Measurements from ENCODE around the gene RRH.
"Not testable (repeated sequence)": the region's sequence is repeated elsewhere in the genome, so short reads cannot be mapped to it uniquely, and the experiment has no call there.

Gene RRH

GRCh38 chr4:109816894-109817293 lies 10.9 kb upstream of the RRH start:
- Mint-ChIP-seq H3K4me1 (ENCODE audit: low read depth) (peaks cover 56% of the 10 kb centered on the region), H3K36me3 (peaks cover 18% of the 10 kb centered on the region), H3K4me3 (peak overlapping the region; percentile 99), H3K27me3 (no peaks in the 10 kb centered on the region), H3K27ac (peak overlapping the region; percentile 99), H3K9me3 (ENCODE audit: low read depth) (no peaks in the 10 kb centered on the region)

GRCh38 chr4:109818268-109818667 lies 9.5 kb upstream of the RRH start:
- no peaks in the 10 kb centered on the region for H3K9me3 Mint-ChIP-seq (ENCODE audit: low read depth)
- H3K27ac Mint-ChIP-seq: peak overlapping the region; percentile 70
- no peak overlapping the region for H3K4me3 Mint-ChIP-seq
- no peaks in the 10 kb centered on the region for H3K27me3 Mint-ChIP-seq
- peaks cover 18% of the 10 kb centered on the region for H3K36me3 Mint-ChIP-seq
- H3K4me1 Mint-ChIP-seq (ENCODE audit: low read depth): peaks cover 58% of the 10 kb centered on the region

GRCh38 chr4:109820563-109820962 lies 7.2 kb upstream of the RRH start:
- Mint-ChIP-seq H3K27ac (peak overlapping the region; percentile 67), H3K36me3 (peaks cover 18% of the 10 kb centered on the region), H3K4me3 (no peak overlapping the region)

GRCh38 chr4:109821185-109821584 lies 6.6 kb upstream of the RRH start:
- Mint-ChIP-seq H3K4me1 (ENCODE audit: low read depth) (peaks cover 47% of the 10 kb centered on the region), H3K27ac (peak overlapping the region; percentile 67), H3K36me3 (peaks cover 18% of the 10 kb centered on the region), H3K27me3 (no peaks in the 10 kb centered on the region), H3K9me3 (ENCODE audit: low read depth) (no peaks in the 10 kb centered on the region), H3K4me3 (no peak overlapping the region)

More at GRCh38 chr4:109820563-109820962, 7.2 kb upstream of the RRH start:
- Mint-ChIP-seq H3K27me3 (no peaks in the 10 kb centered on the region), H3K4me1 (ENCODE audit: low read depth) (peaks cover 49% of the 10 kb centered on the region), H3K9me3 (ENCODE audit: low read depth) (no peaks in the 10 kb centered on the region)

- Mint-ChIP-seq H3K4me3 (no peak overlapping the region), H3K4me1 (ENCODE audit: low read depth) (peaks cover 2% of the 10 kb centered on the region), H3K27ac (no peak overlapping the region), H3K36me3 (no peaks in the 10 kb centered on the region), H3K9me3 (ENCODE audit: low read depth) (no peaks in the 10 kb centered on the region), H3K27me3 (no peaks in the 10 kb centered on the region)
Observed at GRCh38 chr4:109826719-109827118, 1.1 kb upstream of the RRH start.

GRCh38 chr4:109833756-109834155 lies 6.0 kb downstream of the RRH start:
- no peak overlapping the region for H3K4me3 Mint-ChIP-seq

GRCh38 chr4:109836985-109837384 lies 9.2 kb downstream of the RRH start:
- H3K36me3 Mint-ChIP-seq: peaks cover 25% of the 10 kb centered on the region
- peaks cover 7% of the 10 kb centered on the region for H3K9me3 Mint-ChIP-seq (ENCODE audit: low read depth)
- H3K4me1 Mint-ChIP-seq (ENCODE audit: low read depth): no peaks in the 10 kb centered on the region
- H3K4me3 Mint-ChIP-seq: no peak overlapping the region
- H3K27ac Mint-ChIP-seq: no peak overlapping the region
- no peaks in the 10 kb centered on the region for H3K27me3 Mint-ChIP-seq

More at GRCh38 chr4:109833756-109834155, 6.0 kb downstream of the RRH start:
- Mint-ChIP-seq H3K27ac (no peak overlapping the region), H3K27me3 (no peaks in the 10 kb centered on the region), H3K9me3 (ENCODE audit: low read depth) (no peaks in the 10 kb centered on the region), H3K4me1 (ENCODE audit: low read depth) (no peaks in the 10 kb centered on the region), H3K36me3 (peaks cover 13% of the 10 kb centered on the region)

- no peaks in the 10 kb centered on the region for H3K36me3 Mint-ChIP-seq
- no peak overlapping the region for H3K27ac Mint-ChIP-seq
- H3K9me3 Mint-ChIP-seq (ENCODE audit: low read depth): no peaks in the 10 kb centered on the region
- H3K4me1 Mint-ChIP-seq (ENCODE audit: low read depth): no peaks in the 10 kb centered on the region
- no peaks in the 10 kb centered on the region for H3K27me3 Mint-ChIP-seq
- no peak overlapping the region for H3K4me3 Mint-ChIP-seq
Observed at GRCh38 chr4:109846395-109847098, 18.8 kb downstream of the RRH start.

- Mint-ChIP-seq H3K4me3 (no peak within 1 kb of the TSS), H3K4me1 (ENCODE audit: low read depth) (no peaks in the 10 kb centered on the region), H3K9me3 (ENCODE audit: low read depth) (no peaks in the 10 kb centered on the region), H3K27me3 (no peaks in the 10 kb centered on the region), H3K27ac (no peak within 1 kb of the TSS), H3K36me3 (no peaks in the 10 kb centered on the region)
Observed at GRCh38 chr4:109847896-109848442, 20.2 kb downstream of the RRH start, which contains the start of gene LRIT3. Gene LRIT3 (plus strand): TSS chr4:109848107. CDS start chr4:109848202, 95 bp downstream.

GRCh38 chr4:109848501-109848900 lies 20.7 kb downstream of the RRH start:
- no peak overlapping the region for H3K4me3 Mint-ChIP-seq
- H3K4me1 Mint-ChIP-seq (ENCODE audit: low read depth): no peaks in the 10 kb centered on the region
- no peak overlapping the region for H3K27ac Mint-ChIP-seq
- H3K27me3 Mint-ChIP-seq: no peaks in the 10 kb centered on the region
- no peaks in the 10 kb centered on the region for H3K36me3 Mint-ChIP-seq
- H3K9me3 Mint-ChIP-seq (ENCODE audit: low read depth): no peaks in the 10 kb centered on the region

GRCh38 chr4:109850601-109851000 lies 22.8 kb downstream of the RRH start:
- H3K27ac Mint-ChIP-seq: no peak overlapping the region

GRCh38 chr4:109859426-109860300 lies 31.9 kb downstream of the RRH start:
- H3K27ac Mint-ChIP-seq; H3K4me1 Mint-ChIP-seq (ENCODE audit: low read depth): not testable (repeated sequence)
- H3K36me3 Mint-ChIP-seq: peaks cover 22% of the 10 kb centered on the region

More at GRCh38 chr4:109850601-109851000, 22.8 kb downstream of the RRH start:
- H3K4me3 Mint-ChIP-seq: no peak overlapping the region
- H3K4me1 Mint-ChIP-seq (ENCODE audit: low read depth): no peaks in the 10 kb centered on the region
- H3K36me3 Mint-ChIP-seq: no peaks in the 10 kb centered on the region
- H3K9me3 Mint-ChIP-seq (ENCODE audit: low read depth): no peaks in the 10 kb centered on the region
- no peaks in the 10 kb centered on the region for H3K27me3 Mint-ChIP-seq

GRCh38 chr4:109861271-109861670 lies 33.5 kb downstream of the RRH start:
- Mint-ChIP-seq H3K27ac (no peak overlapping the region), H3K4me3 (no peak overlapping the region), H3K9me3 (ENCODE audit: low read depth) (no peaks in the 10 kb centered on the region), H3K36me3 (peaks cover 22% of the 10 kb centered on the region), H3K4me1 (ENCODE audit: low read depth) (no peaks in the 10 kb centered on the region), H3K27me3 (no peaks in the 10 kb centered on the region)

More at GRCh38 chr4:109859426-109860300, 31.9 kb downstream of the RRH start:
- not testable (repeated sequence) for H3K9me3 Mint-ChIP-seq (ENCODE audit: low read depth); H3K27me3 Mint-ChIP-seq; H3K4me3 Mint-ChIP-seq

- no peaks in the 10 kb centered on the region for H3K27me3 Mint-ChIP-seq
- H3K9me3 Mint-ChIP-seq (ENCODE audit: low read depth): no peaks in the 10 kb centered on the region
- no peak overlapping the region for H3K4me3 Mint-ChIP-seq
- no peak overlapping the region for H3K27ac Mint-ChIP-seq
- H3K4me1 Mint-ChIP-seq (ENCODE audit: low read depth): no peaks in the 10 kb centered on the region
- peaks cover 22% of the 10 kb centered on the region for H3K36me3 Mint-ChIP-seq
Observed at GRCh38 chr4:109861916-109862511, 34.2 kb downstream of the RRH start.

GRCh38 chr4:109864134-109864533 lies 36.4 kb downstream of the RRH start:
- no peaks in the 10 kb centered on the region for H3K27me3 Mint-ChIP-seq
- H3K27ac Mint-ChIP-seq: no peak overlapping the region
- no peaks in the 10 kb centered on the region for H3K9me3 Mint-ChIP-seq (ENCODE audit: low read depth)
- no peaks in the 10 kb centered on the region for H3K4me1 Mint-ChIP-seq (ENCODE audit: low read depth)
- peaks cover 13% of the 10 kb centered on the region for H3K36me3 Mint-ChIP-seq
- no peak overlapping the region for H3K4me3 Mint-ChIP-seq

Measured in activated naive CD8-positive, alpha-beta T cell (primary cell).